Measurements from ENCODE around the gene PPM1N.

GRCh38 chr19:45471111-45471930 lies 26.9 kb upstream of the PPM1N start:
- no peak for TF ChIP-seq CTCF (conservative IDR thresholded peaks at IDR 0.05 in 1 of 2, IDR thresholded peaks at IDR 0.05 in 1 of 2; ENCODE audit: low read depth in 1 of 2, low read length in 2 of 2)
- no peak for TF ChIP-seq EZH2 (IDR thresholded peaks at IDR 0.05; ENCODE audit: low read length, missing control alignments)
